ENCODE data around the gene PEG3. TPM values are rescaled to one million over a fixed set of nuclear protein-coding genes. Genes with fewer than 3 reads are reported as not detected.

Gene PEG3
- polyA plus RNA-seq, 1 donor (not counting 4 experiments of a cell fraction or from before 2014, with no cell fraction given), result 0.14 TPM

DNA sequence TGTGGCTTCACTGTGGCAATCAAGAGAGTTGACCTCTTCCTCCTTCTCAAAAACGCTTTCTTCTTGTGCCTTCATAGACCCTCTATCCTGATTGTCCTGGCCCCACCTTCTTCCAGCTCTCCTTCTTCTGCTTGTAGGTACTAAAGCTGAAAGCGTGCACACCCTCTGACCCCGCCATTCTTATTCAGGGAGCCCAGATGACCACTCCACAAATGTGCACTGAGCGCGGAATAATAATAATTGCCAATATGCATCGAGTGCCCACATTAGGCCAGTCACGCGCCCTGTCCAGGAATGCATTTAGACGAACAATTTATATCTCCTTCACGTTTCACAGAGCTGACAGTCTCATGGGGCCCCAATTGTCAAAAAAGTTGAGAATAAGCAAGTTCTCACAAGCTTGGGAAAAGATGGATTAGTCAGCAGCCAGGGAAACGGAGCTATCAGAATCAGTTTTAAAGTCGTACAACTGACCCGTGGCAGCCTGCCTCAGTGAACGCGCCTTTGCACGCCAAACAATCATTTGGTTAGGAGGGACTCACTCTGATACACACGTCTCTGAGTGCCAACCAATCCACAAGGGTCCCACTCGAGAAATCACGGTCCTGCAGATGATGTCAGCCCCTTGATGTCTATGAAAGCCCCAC lies 36.7 kb upstream of the PEG3 start:
- Histone ChIP-seq H3K4me3 (ENCODE audit: control insufficient read depth in 2 of 3, extremely low read depth in 1 of 3, insufficient read depth in 2 of 3, low read depth in 1 of 3, low read length in 3 of 3) (no peak overlapping the region), H3K79me2 (ENCODE audit: control insufficient read depth, insufficient read depth, low read length) (no peaks in the 10 kb centered on the region), H2AFZ (ENCODE audit: control insufficient read depth, low read length) (no peak overlapping the region), H3K27me3 (ENCODE audit: control insufficient read depth, extremely low read depth, insufficient read depth, low read length) (no peaks in the 10 kb centered on the region), H3K9ac (ENCODE audit: control insufficient read depth, extremely low read depth, insufficient read depth, low read length) (no peak overlapping the region), H4K20me1 (ENCODE audit: control insufficient read depth, extremely low read depth, insufficient read depth, low read length) (no peaks in the 10 kb centered on the region), H3K36me3 (ENCODE audit: control insufficient read depth in 2 of 2, extremely low read depth in 1 of 2, insufficient read depth in 2 of 2, low read length in 2 of 2) (no peaks in the 10 kb centered on the region), H3K9me3 (ENCODE audit: control insufficient read depth, low read depth, low read length) (peaks cover 6% of the 10 kb centered on the region), H3K4me1 (ENCODE audit: control insufficient read depth, extremely low read depth, insufficient read depth, low read length) (no peaks in the 10 kb centered on the region), H3K9me1 (ENCODE audit: control insufficient read depth, extremely low read depth, insufficient read depth, low read length) (no peaks in the 10 kb centered on the region), H3K4me2 (ENCODE audit: control insufficient read depth, extremely low read depth, insufficient read depth, low read depth, low read length) (no peak overlapping the region), H3K27ac (ENCODE audit: control insufficient read depth, insufficient read depth, low read length) (no peak overlapping the region)
- DNase-seq (ENCODE audit: low read depth, low spot score) (no peak), FAIRE-seq (no peak)
- TF ChIP-seq EZH2 (IDR thresholded peaks at IDR 0.05; ENCODE audit: low read length), result no peak
- TF ChIP-seq, protein P1, sequence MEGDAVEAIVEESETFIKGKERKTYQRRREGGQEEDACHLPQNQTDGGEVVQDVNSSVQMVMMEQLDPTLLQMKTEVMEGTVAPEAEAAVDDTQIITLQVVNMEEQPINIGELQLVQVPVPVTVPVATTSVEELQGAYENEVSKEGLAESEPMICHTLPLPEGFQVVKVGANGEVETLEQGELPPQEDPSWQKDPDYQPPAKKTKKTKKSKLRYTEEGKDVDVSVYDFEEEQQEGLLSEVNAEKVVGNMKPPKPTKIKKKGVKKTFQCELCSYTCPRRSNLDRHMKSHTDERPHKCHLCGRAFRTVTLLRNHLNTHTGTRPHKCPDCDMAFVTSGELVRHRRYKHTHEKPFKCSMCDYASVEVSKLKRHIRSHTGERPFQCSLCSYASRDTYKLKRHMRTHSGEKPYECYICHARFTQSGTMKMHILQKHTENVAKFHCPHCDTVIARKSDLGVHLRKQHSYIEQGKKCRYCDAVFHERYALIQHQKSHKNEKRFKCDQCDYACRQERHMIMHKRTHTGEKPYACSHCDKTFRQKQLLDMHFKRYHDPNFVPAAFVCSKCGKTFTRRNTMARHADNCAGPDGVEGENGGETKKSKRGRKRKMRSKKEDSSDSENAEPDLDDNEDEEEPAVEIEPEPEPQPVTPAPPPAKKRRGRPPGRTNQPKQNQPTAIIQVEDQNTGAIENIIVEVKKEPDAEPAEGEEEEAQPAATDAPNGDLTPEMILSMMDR (optimal IDR thresholded peaks at IDR 0.05 in 1 of 3, IDR thresholded peaks at IDR 0.05 in 1 of 3, conservative IDR thresholded peaks at IDR 0.05 in 1 of 3; ENCODE audit: extremely low read depth in 1 of 3, insufficient read depth in 2 of 3, low read length in 3 of 3), result no peak
- dilution Hi-C loops (cut with MboI; ENCODE audit: extremely low pct_ligation_motif_present, low sequenced_read_pairs), result no loop called here

DNA sequence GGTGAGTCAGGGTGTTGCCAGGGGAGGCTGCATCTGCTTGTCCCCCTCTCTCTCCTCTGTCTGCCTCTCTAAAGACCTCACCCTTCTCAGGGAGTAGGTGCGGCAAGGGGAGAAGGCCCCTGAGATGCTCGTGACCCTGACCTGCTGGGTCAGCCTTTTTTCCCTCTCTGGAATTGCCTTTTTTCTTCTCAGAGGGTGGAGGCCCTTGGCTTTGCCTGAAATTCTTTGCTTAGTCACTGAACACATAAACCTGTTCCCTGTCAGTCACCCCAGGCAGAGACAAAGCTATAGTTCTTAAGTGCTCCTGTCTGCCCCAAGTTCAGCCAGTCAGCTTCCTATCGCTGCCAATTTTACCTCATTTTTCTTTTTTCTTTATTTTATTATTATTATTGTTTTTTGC lies 35.2 kb upstream of the PEG3 start:
- Histone ChIP-seq H3K4me3 (ENCODE audit: control insufficient read depth in 2 of 3, extremely low read depth in 1 of 3, insufficient read depth in 2 of 3, low read depth in 1 of 3, low read length in 3 of 3) (no peak overlapping the region), H3K9ac (ENCODE audit: control insufficient read depth, extremely low read depth, insufficient read depth, low read length) (no peak overlapping the region), H3K9me1 (ENCODE audit: control insufficient read depth, extremely low read depth, insufficient read depth, low read length) (no peaks in the 10 kb centered on the region), H2AFZ (ENCODE audit: control insufficient read depth, low read length) (no peak overlapping the region), H3K27me3 (ENCODE audit: control insufficient read depth, extremely low read depth, insufficient read depth, low read length) (no peaks in the 10 kb centered on the region), H3K27ac (ENCODE audit: control insufficient read depth, insufficient read depth, low read length) (no peak overlapping the region), H3K9me3 (ENCODE audit: control insufficient read depth, low read depth, low read length) (peaks cover 8% of the 10 kb centered on the region), H3K36me3 (ENCODE audit: control insufficient read depth in 2 of 2, extremely low read depth in 1 of 2, insufficient read depth in 2 of 2, low read length in 2 of 2) (no peaks in the 10 kb centered on the region), H3K79me2 (ENCODE audit: control insufficient read depth, insufficient read depth, low read length) (no peaks in the 10 kb centered on the region), H3K4me1 (ENCODE audit: control insufficient read depth, extremely low read depth, insufficient read depth, low read length) (no peaks in the 10 kb centered on the region), H3K4me2 (ENCODE audit: control insufficient read depth, extremely low read depth, insufficient read depth, low read depth, low read length) (no peak overlapping the region), H4K20me1 (ENCODE audit: control insufficient read depth, extremely low read depth, insufficient read depth, low read length) (no peaks in the 10 kb centered on the region)
- no peak for FAIRE-seq
- DNase-seq (ENCODE audit: low read depth, low spot score), result no peak
- no peak for TF ChIP-seq EZH2 (IDR thresholded peaks at IDR 0.05; ENCODE audit: low read length)
- TF ChIP-seq, protein P1 (optimal IDR thresholded peaks at IDR 0.05 in 1 of 3, IDR thresholded peaks at IDR 0.05 in 1 of 3, conservative IDR thresholded peaks at IDR 0.05 in 1 of 3; ENCODE audit: extremely low read depth in 1 of 3, insufficient read depth in 2 of 3, low read length in 3 of 3), result no peak
- dilution Hi-C loops (cut with MboI; ENCODE audit: extremely low pct_ligation_motif_present, low sequenced_read_pairs), result no loop called here

Data from keratinocyte (primary cell).